ENCODE data around the gene TRAF7. TPM values are rescaled to one million over a fixed set of nuclear protein-coding genes. Genes with fewer than 3 reads are reported as not detected.

The TRAF7 gene
- total RNA-seq, 1 experiment from 2014 or later: 153 TPM

DNA sequence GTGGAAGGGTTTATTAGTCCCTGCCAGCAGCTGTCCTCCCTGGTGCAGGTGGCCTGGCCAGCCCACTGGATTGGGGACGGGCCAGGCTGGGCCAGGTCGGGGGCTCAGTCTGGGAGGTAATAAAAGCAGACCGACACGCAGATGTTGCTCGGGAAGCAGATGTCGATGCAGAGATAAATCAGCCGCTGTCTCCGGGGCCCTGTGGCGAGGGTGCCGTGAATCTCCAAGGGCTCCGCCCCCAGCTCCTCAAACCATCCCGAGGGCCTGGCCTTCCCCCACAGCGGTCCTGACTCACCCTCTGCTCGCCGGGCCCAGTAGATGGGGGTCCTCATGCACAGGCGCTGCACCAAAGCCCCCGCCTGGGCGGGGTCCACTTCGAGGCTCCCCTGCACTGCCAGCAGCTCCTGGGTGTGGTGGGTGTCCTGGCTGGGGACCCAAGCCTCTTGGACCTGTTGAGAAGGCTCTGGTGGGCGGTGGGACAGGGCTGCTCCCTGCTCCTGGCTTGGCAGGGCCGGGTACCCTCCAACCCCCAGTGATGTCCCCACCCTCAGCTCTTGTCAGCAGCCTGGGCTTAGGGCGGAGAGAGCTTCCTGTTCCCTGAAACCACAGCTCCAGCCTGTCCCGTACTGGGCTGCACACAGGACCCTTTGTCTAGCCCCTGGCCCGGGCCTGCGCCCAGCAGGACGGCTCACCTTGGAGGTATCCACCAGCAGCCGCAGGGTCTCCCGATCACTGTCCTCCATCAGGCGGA lies 53.9 kb downstream of the TRAF7 start:
- no peaks in the 10 kb centered on the region for H3K27me3 ChIP-seq (ENCODE audit: control insufficient read depth, insufficient read depth, low read length)
- peaks cover 24% of the 10 kb centered on the region for H3K36me3 ChIP-seq (replicated peaks; ENCODE audit: control insufficient read depth, insufficient read depth, low read length)
- no peak overlapping the region for H3K4me3 ChIP-seq (ENCODE audit: insufficient read depth, low read depth, low read length)
- no peak for DNase-seq

DNA sequence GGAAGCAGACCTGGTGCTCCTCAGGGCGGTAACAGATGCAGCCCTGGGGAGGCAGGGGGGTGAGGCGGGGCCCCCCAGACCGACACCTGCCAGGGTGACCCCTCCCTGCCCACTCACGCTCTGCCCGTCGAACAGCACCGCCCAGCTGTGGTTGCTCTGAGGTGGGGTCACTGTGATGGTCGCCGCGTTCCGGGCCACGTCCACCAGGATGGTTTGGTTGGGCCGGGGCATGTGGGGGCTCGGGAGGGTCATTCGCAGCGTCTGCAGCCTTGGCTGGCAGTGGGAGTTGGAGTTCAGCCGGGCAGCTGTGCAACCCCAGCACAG lies 54.4 kb downstream of the TRAF7 start:
- Histone ChIP-seq H3K27me3 (ENCODE audit: control insufficient read depth, insufficient read depth, low read length) (no peaks in the 10 kb centered on the region), H3K4me3 (ENCODE audit: insufficient read depth, low read depth, low read length) (no peak overlapping the region), H3K36me3 (replicated peaks; ENCODE audit: control insufficient read depth, insufficient read depth, low read length) (peaks cover 24% of the 10 kb centered on the region)
- no peak for DNase-seq

DNA sequence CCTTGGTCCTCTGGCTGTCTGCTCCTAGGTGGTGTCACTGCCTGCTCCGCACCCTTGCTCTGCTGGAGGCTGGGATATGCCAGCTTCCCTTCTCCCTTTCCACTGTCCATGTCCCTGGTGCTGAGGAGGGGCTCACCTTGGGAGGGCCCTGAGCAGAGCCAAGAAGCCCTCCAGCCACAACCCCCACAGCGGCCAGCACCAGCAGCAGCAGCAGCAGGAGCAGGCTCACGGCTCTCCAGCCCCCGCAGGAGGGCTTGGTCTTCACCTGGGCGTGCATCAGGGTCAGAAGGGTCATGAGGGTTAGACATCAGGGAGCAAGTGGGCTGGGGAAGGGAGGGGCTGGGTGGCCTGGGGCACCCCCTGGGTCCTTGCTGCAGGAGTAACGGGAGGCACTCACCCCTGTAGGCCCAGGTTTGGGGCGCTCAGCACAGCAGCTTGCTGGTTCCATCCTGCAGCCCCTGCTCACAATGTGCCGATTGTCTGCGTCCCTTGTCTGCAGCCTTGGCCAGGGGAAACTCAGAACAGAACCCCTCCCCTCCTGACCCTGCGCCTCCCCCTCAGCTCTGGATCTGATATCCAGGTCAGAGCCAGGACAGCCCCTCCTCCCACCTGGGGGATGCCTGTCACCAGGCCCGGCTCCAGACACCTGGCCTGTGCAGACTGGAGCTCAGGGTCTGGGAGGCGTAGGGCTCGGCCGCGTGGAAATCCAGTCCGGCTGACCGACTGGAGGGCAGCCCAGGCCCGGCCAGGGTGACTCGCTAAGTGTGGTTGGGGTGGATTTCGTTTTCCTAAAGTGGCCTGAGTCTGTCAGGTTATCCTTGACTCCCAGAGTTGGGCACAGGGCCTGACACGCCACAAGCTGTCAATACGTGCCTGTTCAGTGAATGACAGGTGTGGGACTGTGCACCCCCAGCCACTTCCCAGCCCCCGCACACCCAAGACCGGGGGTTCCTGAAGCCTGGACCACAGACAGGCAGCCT lies 55.1 kb downstream of the TRAF7 start, which contains the start of gene BRICD5:
Gene BRICD5, minus strand, starts transcription at position 478 of the 980 bp plus-strand sequence. Its CDS starts 30 bp downstream, at position 448.
- peak; percentile 92 for DNase-seq
- Histone ChIP-seq H3K27me3 (ENCODE audit: control insufficient read depth, insufficient read depth, low read length) (no peaks in the 10 kb centered on the region), H3K36me3 (replicated peaks; ENCODE audit: control insufficient read depth, insufficient read depth, low read length) (peaks cover 24% of the 10 kb centered on the region), H3K4me3 (ENCODE audit: insufficient read depth, low read depth, low read length) (no peak within 1 kb of the TSS)

DNA sequence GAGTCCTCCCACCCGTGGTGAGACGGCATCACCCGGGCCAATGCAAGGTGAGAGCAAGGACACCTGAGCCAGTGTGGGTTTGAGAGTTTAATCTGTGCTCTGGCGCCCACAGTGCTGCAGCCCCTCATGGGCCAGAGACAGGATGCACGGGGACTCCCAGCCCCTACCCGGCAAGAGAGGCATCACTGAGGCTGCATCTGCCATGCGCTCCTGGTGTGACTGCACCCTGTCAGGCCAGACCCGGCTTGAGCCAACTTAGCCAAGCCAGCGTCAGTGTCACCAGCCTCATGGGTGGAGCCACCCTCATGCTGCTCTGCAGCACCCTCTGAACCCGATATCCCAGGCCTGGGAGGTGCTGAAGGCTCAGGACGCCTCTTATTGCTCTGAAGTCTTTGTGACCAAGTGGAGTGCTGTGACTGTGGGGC lies 56.4 kb downstream of the TRAF7 start:
- Histone ChIP-seq H3K36me3 (replicated peaks; ENCODE audit: control insufficient read depth, insufficient read depth, low read length) (peaks cover 22% of the 10 kb centered on the region), H3K27me3 (ENCODE audit: control insufficient read depth, insufficient read depth, low read length) (no peaks in the 10 kb centered on the region), H3K4me3 (ENCODE audit: insufficient read depth, low read depth, low read length) (no peak overlapping the region)
- no peak for DNase-seq

DNA sequence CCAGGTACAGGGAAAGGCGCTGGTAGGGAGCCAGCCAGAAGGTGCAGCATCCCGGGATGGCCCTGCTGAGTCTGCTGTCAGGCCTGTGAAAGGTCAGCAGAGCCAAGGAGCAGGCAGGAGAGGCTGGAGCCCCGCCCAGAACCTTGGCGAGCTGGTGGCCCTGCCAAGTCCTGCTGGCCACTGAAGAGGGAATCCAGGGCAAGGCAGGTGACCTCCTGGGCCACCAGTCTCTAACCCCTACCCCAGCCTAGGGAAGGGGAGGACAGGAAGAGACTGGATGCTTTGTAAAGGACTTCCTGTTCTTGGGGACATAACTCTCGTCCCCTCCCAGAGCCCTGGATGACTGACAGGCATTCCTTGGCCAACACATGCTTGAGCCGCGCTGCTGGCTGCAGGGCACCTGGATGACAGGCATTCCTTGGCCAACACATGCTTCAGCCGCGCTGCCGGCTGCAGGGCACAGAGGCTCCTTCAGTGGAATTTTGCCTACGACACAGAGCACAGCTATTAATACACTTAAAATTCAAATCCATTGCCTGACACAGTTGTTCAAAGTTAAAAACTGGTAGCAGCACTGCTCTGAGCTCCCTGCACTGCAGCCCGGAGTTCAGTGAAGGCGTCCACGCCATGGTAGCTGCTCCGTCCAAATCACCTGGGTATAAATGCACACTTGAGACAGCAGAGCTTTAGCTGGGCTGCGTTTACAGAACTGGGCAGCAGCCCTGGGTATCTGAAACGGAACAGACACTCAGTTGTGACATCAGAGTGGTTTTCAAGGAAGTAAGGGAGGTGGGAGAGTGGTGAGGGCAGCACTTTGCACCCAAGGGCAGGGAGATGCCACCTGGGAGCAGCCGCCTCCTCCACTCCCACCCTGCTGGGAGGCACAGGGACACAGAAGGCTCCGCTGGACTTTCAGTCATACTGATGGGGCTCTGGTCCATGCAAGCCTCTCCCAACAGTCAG lies 57.1 kb downstream of the TRAF7 start:
- Histone ChIP-seq H3K27me3 (ENCODE audit: control insufficient read depth, insufficient read depth, low read length) (no peaks in the 10 kb centered on the region), H3K4me3 (ENCODE audit: insufficient read depth, low read depth, low read length) (no peak overlapping the region), H3K36me3 (replicated peaks; ENCODE audit: control insufficient read depth, insufficient read depth, low read length) (peaks cover 17% of the 10 kb centered on the region)
- no peak for DNase-seq

DNA sequence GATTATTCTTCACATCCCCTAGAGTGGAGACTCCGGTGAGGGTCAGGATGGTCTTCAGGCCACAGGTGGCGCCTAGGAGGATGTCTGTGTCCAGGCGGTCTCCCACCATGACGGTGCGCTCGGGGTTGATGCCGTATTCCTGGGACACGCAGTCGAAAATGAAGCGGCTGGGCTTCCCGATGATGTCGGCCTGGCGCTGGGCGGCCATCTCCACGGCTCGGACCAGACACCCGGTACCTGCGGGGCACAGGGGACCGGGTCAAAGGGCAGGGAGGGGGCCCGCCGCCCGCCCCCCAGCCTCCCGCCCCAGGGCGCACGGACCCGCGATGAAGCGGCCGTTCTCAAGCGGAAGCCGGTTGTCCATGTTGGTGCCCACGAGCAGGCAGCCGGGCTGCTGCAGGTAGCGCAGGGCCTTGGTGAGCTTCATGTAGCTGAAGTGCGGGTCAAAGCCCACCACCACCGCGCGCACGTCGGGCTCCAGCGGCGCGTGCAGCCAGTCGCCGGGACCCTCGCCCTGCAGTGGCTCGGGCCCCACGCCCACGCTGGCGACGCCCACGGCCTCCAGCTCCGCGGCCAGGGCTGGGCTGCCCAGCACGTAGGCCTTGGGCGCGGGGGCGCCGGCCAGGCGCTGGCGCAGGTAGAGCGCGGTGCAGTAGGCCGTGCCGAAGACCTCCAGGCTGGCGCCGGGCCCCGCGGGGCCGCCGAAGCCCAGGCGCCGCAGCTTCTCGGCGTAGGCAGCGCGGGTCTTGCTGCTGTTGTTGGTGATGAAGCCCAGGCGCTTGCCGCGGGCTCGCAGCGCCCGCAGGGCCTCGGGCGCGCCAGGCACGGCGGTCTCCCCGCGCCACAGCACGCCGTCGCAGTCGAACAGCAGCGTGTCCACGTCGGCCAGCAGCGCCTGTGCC lies 58.5 kb downstream of the TRAF7 start:
- peak; percentile 80 for DNase-seq
- Histone ChIP-seq H3K36me3 (replicated peaks; ENCODE audit: control insufficient read depth, insufficient read depth, low read length) (peaks cover 12% of the 10 kb centered on the region), H3K27me3 (ENCODE audit: control insufficient read depth, insufficient read depth, low read length) (no peaks in the 10 kb centered on the region), H3K4me3 (ENCODE audit: insufficient read depth, low read depth, low read length) (peak overlapping the region; percentile 90)

DNA sequence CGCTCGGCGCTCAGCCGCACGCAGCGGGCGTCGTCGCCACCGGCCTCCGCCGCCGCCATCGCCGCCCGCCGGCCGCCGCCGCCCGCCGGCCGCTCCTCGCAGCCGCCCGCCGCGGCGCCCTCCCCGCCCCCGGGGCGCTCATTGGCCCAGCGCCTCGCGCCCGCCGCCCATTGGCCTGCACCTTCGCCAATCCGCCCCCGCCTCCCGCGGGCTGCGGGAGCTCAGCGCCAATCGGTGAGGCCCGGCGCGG lies 59.1 kb downstream of the TRAF7 start, which contains the start of gene PGP:
Gene PGP, minus strand, starts transcription at position 122 of the 250 bp plus-strand sequence. Its CDS starts 63 bp downstream, at position 59.
- H3K4me3 ChIP-seq (ENCODE audit: insufficient read depth, low read depth, low read length): peak within 1 kb of the TSS; percentile 90
- no peak for DNase-seq
- H3K27me3 ChIP-seq (ENCODE audit: control insufficient read depth, insufficient read depth, low read length): no peaks in the 10 kb centered on the region
- peaks cover 11% of the 10 kb centered on the region for H3K36me3 ChIP-seq (replicated peaks; ENCODE audit: control insufficient read depth, insufficient read depth, low read length)

DNA sequence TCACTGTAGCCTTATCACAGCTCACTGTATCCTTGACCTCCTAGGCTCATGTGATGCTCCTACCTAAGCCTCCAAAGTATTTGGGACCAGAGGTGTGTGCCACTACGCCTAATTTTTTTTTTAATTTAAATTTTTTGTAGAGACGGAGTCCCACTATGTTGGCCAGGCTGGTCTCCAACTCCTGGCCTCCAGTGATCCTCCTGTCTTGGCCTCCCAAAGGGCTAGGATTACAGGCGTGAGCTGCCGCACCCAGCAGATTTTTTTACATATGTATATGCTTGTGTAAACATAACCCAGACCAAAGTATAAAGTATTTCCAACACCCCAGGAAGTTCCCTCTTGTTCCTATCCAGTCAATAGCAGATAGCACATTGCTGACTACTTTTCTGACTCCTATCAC lies 60.7 kb downstream of the TRAF7 start:
- no peaks in the 10 kb centered on the region for H3K27me3 ChIP-seq (ENCODE audit: control insufficient read depth, insufficient read depth, low read length)
- no peak for DNase-seq
- no peak overlapping the region for H3K4me3 ChIP-seq (ENCODE audit: insufficient read depth, low read depth, low read length)
- peaks cover 11% of the 10 kb centered on the region for H3K36me3 ChIP-seq (replicated peaks; ENCODE audit: control insufficient read depth, insufficient read depth, low read length)

DNA sequence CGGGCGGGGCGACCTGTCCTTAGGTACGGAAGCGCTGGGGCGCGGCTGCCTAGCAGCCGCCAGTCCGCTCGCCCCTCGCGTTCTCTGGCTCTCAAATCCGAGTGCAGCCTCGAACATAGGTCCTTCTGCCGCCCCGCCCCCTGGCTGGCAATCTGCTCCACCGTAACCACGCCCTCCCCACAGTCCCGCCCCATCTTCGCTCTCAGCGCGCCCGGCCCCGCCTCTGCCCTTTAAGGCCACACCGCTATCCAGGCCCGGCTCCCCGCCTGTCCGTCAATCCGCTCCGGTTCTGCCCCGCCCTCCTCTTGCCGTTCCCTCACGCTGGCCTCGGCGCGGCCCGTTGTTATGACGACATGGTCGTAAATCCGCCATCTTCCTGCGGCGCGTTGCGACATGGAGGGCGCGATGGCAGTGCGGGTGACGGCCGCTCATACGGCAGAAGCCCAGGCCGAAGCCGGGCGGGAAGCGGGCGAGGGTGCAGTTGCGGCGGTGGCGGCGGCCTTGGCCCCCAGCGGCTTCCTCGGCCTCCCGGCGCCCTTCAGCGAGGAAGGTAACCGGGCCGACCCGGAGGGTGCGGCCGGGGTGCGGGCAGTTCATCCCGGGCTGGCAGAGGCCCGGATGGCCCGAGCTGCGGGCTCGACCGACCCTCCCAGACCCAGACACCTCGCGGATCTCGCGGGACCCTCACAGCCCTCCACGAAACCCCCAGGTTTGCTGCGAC lies 67.8 kb downstream of the TRAF7 start, which contains the start of gene E4F1:
Gene E4F1, plus strand, starts transcription at position 371 of the 721 bp plus-strand sequence. Its CDS starts 23 bp downstream, at position 394.
- H3K36me3 ChIP-seq (replicated peaks; ENCODE audit: control insufficient read depth, insufficient read depth, low read length): peaks cover 3% of the 10 kb centered on the region; the same call in 1 of the 2 replicates
- peak within 1 kb of the TSS; percentile 98 for H3K4me3 ChIP-seq (ENCODE audit: insufficient read depth, low read depth, low read length)
- no peaks in the 10 kb centered on the region for H3K27me3 ChIP-seq (ENCODE audit: control insufficient read depth, insufficient read depth, low read length)
- DNase-seq: peak; percentile 100

DNA sequence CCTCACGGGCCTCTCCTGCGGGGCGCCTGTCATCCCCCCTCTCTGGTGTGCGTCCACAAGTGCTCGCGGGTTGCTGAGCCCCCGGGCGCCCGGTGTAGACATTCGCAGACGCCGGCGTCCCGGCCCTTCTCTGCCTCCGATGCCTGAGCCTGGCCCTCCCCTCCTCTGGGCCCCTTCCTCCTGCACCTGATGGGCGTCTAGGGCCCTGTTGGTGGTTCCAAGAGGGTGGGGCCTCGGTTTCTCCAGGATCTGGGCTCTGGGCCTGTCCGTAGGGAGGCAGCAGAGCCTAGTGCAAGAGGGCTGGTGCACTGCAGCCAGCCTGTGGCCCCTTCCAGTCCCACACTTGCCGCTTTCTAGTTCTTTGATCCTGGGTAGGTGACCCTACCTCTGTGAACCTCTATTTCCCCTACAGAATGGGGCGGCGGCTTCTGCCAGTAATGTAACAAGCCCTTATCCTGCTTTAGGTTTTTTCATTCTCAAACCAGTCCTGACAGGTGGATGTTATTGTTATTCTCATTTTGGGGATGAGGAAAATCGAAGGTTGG lies 68.4 kb downstream of the TRAF7 start:
- peak; percentile 91 for DNase-seq
- Histone ChIP-seq H3K27me3 (ENCODE audit: control insufficient read depth, insufficient read depth, low read length) (no peaks in the 10 kb centered on the region), H3K4me3 (ENCODE audit: insufficient read depth, low read depth, low read length) (peak overlapping the region; percentile 98), H3K36me3 (replicated peaks; ENCODE audit: control insufficient read depth, insufficient read depth, low read length) (peaks cover 3% of the 10 kb centered on the region; the same call in 1 of the 2 replicates)

DNA sequence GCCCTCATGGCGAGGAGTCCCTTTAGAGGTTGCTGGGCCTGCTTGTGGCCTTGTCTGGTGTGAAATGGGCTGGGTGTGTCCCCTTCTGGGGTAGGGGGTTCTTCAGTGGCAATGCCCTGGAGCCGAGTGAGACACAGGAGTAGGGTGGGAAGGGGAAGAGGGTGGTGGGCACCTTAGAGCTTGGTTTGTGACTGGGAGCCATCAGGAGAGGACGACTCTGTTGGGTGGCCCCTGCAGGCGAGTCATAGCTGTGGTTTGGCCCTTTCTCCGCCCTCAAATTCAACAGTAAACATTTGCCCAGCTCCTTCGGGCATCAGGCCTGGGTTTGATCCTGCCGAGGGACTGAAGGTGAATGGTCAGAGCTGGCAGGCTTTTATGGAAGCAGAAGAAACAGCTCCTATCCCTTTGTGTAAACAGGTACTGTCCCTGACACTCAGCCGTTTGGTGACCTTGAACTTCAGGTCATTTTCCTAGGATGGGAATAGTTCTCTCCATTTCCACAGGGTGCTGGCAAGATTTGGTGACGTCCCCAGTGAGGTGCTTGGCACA lies 70.7 kb downstream of the TRAF7 start:
- peaks cover 5% of the 10 kb centered on the region; the same call in 1 of the 2 replicates for H3K36me3 ChIP-seq (replicated peaks; ENCODE audit: control insufficient read depth, insufficient read depth, low read length)
- H3K27me3 ChIP-seq (ENCODE audit: control insufficient read depth, insufficient read depth, low read length): no peaks in the 10 kb centered on the region
- H3K4me3 ChIP-seq (ENCODE audit: insufficient read depth, low read depth, low read length): no peak overlapping the region
- DNase-seq: no peak

DNA sequence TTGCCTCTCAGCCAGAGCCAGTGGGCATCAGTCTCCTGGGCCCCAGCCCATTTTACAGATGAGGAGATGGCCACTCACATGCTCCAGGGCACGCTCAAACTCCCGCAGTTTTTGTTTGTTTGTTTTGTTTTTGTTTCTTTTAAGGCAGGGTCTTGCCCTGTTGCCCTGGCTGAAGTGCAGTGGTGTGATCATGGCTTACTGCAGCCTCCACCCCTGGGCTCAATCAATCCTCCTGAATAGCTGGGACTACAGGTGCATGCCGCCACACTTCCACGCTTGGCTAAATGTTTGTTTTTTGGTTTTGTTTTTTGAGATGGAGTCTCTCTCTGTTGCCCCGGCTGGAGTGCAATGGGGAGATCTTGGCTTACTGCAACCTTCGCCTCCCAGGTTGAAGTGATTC lies 71.3 kb downstream of the TRAF7 start:
- no peak for DNase-seq
- no peak overlapping the region for H3K4me3 ChIP-seq (ENCODE audit: insufficient read depth, low read depth, low read length)

More for the DNA sequence above, 71.3 kb downstream of the TRAF7 start:
- Histone ChIP-seq H3K27me3 (ENCODE audit: control insufficient read depth, insufficient read depth, low read length) (no peaks in the 10 kb centered on the region), H3K36me3 (replicated peaks; ENCODE audit: control insufficient read depth, insufficient read depth, low read length) (peaks cover 6% of the 10 kb centered on the region; the same call in 1 of the 2 replicates)
